ENCODE measurements around the gene DRAM1.
"Not testable (repeated sequence)": the region's sequence is repeated elsewhere in the genome, so short reads cannot be mapped to it uniquely, and the experiment has no call there.

Gene DRAM1

GRCh38 chr12:101909646-101910045, 32.3 kb downstream of the DRAM1 start:
- TF ChIP-seq CTCF (IDR thresholded peaks at IDR 0.05; ENCODE audit: low read depth, low read length, poor library complexity, severe bottlenecking) (no peak), EZH2phosphoT487 (IDR thresholded peaks at IDR 0.05; ENCODE audit: borderline replicate concordance, low read length) (no peak)
- no peak overlapping the region for H3K27ac ChIP-seq (ENCODE audit: low read depth, low read length)
- peak overlapping the region; percentile 23 for H3K4me3 ChIP-seq (ENCODE audit: low read length)
- peaks cover 8% of the 10 kb centered on the region for H3F3A ChIP-seq (ENCODE audit: control insufficient read depth, insufficient read depth)
- H3K4me1 ChIP-seq (ENCODE audit: control insufficient read depth, low read length), result peaks cover 21% of the 10 kb centered on the region
- no peaks in the 10 kb centered on the region for H3K36me3 ChIP-seq (ENCODE audit: control insufficient read depth, low read length)
- no peaks in the 10 kb centered on the region for H3K79me2 ChIP-seq (ENCODE audit: control insufficient read depth, low read length)
- H3K9me3 ChIP-seq (ENCODE audit: control insufficient read depth, insufficient read depth, low read length), result no peaks in the 10 kb centered on the region
- peaks cover 34% of the 10 kb centered on the region for H3K27me3 ChIP-seq (ENCODE audit: control insufficient read depth, low read length)
- H3K4me2 ChIP-seq (ENCODE audit: low read length), result peak overlapping the region; percentile 60
- peaks cover 5% of the 10 kb centered on the region; the same call in 1 of the 2 replicates for H4K20me1 ChIP-seq (ENCODE audit: control insufficient read depth, insufficient read depth, low read depth, low read length)
- H3K9me2 ChIP-seq (replicated peaks; ENCODE audit: control insufficient read depth, low read length), result no peaks in the 10 kb centered on the region

GRCh38 chr12:101915841-101916240, 38.5 kb downstream of the DRAM1 start:
- Histone ChIP-seq H4K20me1 (ENCODE audit: control insufficient read depth, insufficient read depth, low read depth, low read length) (no peaks in the 10 kb centered on the region), H3K27ac (ENCODE audit: low read depth, low read length) (no peak overlapping the region), H3K9me3 (ENCODE audit: control insufficient read depth, insufficient read depth, low read length) (no peaks in the 10 kb centered on the region), H3K36me3 (ENCODE audit: control insufficient read depth, low read length) (no peaks in the 10 kb centered on the region), H3K4me3 (ENCODE audit: low read length) (no peak overlapping the region), H3K27me3 (ENCODE audit: control insufficient read depth, low read length) (peaks cover 12% of the 10 kb centered on the region), H3K9me2 (replicated peaks; ENCODE audit: control insufficient read depth, low read length) (no peaks in the 10 kb centered on the region), H3K4me2 (ENCODE audit: low read length) (no peak overlapping the region), H3K79me2 (ENCODE audit: control insufficient read depth, low read length) (no peaks in the 10 kb centered on the region), H3F3A (ENCODE audit: control insufficient read depth, insufficient read depth) (no peaks in the 10 kb centered on the region), H3K4me1 (ENCODE audit: control insufficient read depth, low read length) (peaks cover 5% of the 10 kb centered on the region)
- no peak for TF ChIP-seq EZH2phosphoT487 (IDR thresholded peaks at IDR 0.05; ENCODE audit: borderline replicate concordance, low read length)
- TF ChIP-seq CTCF (IDR thresholded peaks at IDR 0.05; ENCODE audit: low read depth, low read length, poor library complexity, severe bottlenecking), result no peak

- not testable (repeated sequence) for H3K79me2 ChIP-seq (ENCODE audit: control insufficient read depth, low read length); H3K9me2 ChIP-seq (replicated peaks; ENCODE audit: control insufficient read depth, low read length); H3K36me3 ChIP-seq (ENCODE audit: control insufficient read depth, low read length); H3K4me2 ChIP-seq (ENCODE audit: low read length); H3K4me3 ChIP-seq (ENCODE audit: low read length); H3F3A ChIP-seq (ENCODE audit: control insufficient read depth, insufficient read depth); H3K4me1 ChIP-seq (ENCODE audit: control insufficient read depth, low read length); H3K27ac ChIP-seq (ENCODE audit: low read depth, low read length); H4K20me1 ChIP-seq (ENCODE audit: control insufficient read depth, insufficient read depth, low read depth, low read length); H3K9me3 ChIP-seq (ENCODE audit: control insufficient read depth, insufficient read depth, low read length)
- H3K27me3 ChIP-seq (ENCODE audit: control insufficient read depth, low read length), result peaks cover 21% of the 10 kb centered on the region
Observed at GRCh38 chr12:101918805-101919204, 41.4 kb downstream of the DRAM1 start.

- Histone ChIP-seq H3K27me3 (ENCODE audit: control insufficient read depth, low read length) (peaks cover 21% of the 10 kb centered on the region), H3K4me2 (ENCODE audit: low read length) (no peak overlapping the region), H4K20me1 (ENCODE audit: control insufficient read depth, insufficient read depth, low read depth, low read length) (no peaks in the 10 kb centered on the region), H3K9me3 (ENCODE audit: control insufficient read depth, insufficient read depth, low read length) (no peaks in the 10 kb centered on the region), H3K36me3 (ENCODE audit: control insufficient read depth, low read length) (no peaks in the 10 kb centered on the region), H3K4me3 (ENCODE audit: low read length) (no peak overlapping the region), H3K4me1 (ENCODE audit: control insufficient read depth, low read length) (peaks cover 5% of the 10 kb centered on the region), H3F3A (ENCODE audit: control insufficient read depth, insufficient read depth) (no peaks in the 10 kb centered on the region), H3K27ac (ENCODE audit: low read depth, low read length) (no peak overlapping the region), H3K9me2 (replicated peaks; ENCODE audit: control insufficient read depth, low read length) (no peaks in the 10 kb centered on the region), H3K79me2 (ENCODE audit: control insufficient read depth, low read length) (no peaks in the 10 kb centered on the region)
- no peak for TF ChIP-seq EZH2phosphoT487 (IDR thresholded peaks at IDR 0.05; ENCODE audit: borderline replicate concordance, low read length)
- TF ChIP-seq CTCF (IDR thresholded peaks at IDR 0.05; ENCODE audit: low read depth, low read length, poor library complexity, severe bottlenecking), result no peak
Observed at GRCh38 chr12:101919447-101919846, 42.1 kb downstream of the DRAM1 start.
